ENCODE measurements around the gene HOXB7.
A peak's percentile ranks its signal among the peaks of the same experiment; 100 is the strongest.

HOXB7 gene

DNA sequence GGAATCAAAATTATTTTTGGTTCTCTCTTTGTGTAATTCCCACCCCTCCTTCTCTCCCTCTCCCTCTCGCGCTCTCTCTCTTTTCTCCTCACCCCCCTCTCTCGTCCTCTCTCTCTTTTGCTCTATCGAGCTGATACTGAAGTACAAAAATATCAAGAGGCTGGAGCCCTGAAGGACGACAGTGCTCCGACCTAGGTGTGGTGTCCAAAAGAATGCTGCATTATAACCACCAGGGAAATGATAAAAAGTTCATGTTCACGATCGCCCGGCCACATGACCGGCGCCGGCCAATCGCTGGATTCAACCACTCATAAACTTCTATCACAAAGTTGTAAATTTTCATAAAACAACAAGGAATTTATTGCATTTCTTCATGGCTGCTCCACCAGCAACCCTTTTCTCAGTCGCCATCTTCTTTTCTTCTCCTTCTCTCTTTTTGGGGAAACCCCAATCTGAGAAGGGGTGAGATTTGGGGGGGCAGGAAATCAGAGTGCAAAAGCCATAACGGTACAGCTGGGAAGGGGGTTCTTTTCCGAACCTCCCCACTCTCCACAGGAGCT lies 6.0 kb downstream of the HOXB7 start, which contains the start of gene HOXB6:
Gene HOXB6, minus strand, starts transcription at position 217 of the 560 bp plus-strand sequence. CDS start 6,836 bp downstream, outside the sequence.
- in situ Hi-C loops (cut with MboI; ENCODE audit: low sequenced_read_pairs), result no loop called here
- H3K27me3 ChIP-seq (ENCODE audit: low read depth), result peaks cover 31% of the 10 kb centered on the region
- H3K9me3 ChIP-seq, result no peaks in the 10 kb centered on the region
- no peaks in the 10 kb centered on the region for H3K36me3 ChIP-seq (replicated peaks)
- no peak for DNase-seq (ENCODE audit: low spot score in 2 of 2)
- H3K4me1 ChIP-seq, result no peaks in the 10 kb centered on the region; the same call in 1 of the 2 replicates
- H3K4me3 ChIP-seq, result no peak within 1 kb of the TSS

DNA sequence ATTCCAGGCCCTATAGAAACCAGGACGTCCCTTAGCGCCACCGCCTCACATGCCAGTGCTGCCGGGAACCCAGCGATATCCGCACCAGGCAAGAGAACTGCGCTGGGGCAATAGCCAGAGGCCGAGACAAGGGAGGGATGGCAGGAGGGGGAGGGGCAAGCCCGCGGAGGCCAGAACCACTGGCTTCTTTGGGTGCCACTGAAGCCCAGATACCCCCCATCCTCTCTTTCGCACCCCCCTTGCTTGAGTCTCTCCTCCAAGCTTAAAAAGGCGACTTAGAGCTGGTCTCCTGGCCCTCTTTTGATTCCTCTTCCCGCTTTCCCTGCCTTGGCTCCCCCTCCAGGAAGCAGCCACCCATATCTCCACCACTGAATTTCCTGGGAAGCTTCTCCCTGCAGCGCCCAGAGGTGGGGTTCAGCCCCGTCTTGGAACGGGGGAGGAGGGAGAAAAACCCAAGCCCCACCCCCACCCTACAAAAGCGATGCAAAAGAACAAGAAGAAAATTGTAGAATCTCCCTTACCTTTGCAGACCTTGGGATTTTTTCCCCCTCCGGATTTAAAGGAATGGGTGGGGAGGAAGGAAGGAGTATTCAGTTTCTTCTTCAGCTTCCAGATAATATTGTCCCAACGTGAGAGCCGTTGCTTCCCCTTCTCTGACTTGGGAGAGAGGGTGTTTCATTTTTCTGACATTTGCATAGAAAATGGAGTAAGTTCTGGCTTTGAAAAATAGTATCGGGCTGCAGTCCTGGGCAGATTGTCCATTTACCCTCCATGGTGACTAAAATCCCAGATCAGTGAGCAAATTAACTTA lies 6.7 kb downstream of the HOXB7 start:
- peaks cover 38% of the 10 kb centered on the region for H3K27me3 ChIP-seq (ENCODE audit: low read depth)
- no peak for DNase-seq (ENCODE audit: low spot score in 2 of 2)

DNA sequence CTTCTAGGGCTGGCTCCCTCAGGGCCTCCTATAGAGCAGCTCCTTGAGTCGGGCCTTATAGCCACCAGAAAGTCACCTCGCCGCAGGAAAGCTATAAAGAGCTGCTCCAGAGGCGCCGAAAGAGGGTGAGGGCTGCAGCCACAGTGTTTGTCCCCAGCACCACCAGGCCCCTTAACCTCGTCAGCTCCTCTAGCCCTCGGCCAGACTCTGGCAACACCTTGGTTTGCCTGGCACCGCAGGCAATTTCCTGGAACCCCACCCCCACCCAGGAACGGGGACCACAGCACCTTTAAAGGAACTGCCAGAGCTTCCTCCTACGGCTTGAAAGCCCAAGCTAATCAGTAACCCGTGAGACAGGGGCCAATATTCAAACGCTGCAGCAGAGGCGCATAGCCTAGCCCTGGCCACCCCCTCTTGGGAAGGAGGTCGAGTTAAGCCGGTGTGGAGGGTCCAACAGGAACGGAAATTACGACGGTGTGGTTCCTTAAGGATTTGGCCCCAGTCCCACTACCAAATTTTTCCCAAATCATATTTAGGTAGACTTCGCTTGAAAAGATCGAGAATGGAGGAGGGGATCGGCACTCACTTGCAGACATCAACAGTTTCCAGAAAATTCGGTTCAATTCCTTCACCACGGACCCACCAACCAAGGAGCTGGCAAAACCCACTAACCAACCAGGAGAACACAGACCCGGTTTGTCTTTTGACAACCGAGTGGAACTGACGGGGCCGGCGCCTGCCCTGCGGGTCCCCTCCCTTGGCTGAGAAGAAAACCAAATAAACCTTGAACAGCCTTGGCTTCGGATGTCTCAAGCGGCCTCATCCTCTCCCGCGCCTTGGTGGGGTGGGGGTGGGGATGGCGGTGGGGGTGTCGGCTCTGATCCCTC lies 9.0 kb downstream of the HOXB7 start:
- in situ Hi-C loops (cut with MboI; ENCODE audit: low sequenced_read_pairs), result no loop called here
- Histone ChIP-seq H3K36me3 (replicated peaks) (no peaks in the 10 kb centered on the region), H3K4me1 (peaks cover 4% of the 10 kb centered on the region), H3K27me3 (ENCODE audit: low read depth) (peaks cover 57% of the 10 kb centered on the region), H3K9me3 (no peaks in the 10 kb centered on the region), H3K4me3 (no peak overlapping the region)
- no peak for DNase-seq (ENCODE audit: low spot score in 2 of 2)

More for the DNA sequence above, 6.7 kb downstream of the HOXB7 start:
- no peaks in the 10 kb centered on the region for H3K36me3 ChIP-seq (replicated peaks)
- H3K4me1 ChIP-seq, result no peaks in the 10 kb centered on the region; the same call in 1 of the 2 replicates
- no peaks in the 10 kb centered on the region for H3K9me3 ChIP-seq
- H3K4me3 ChIP-seq, result no peak overlapping the region
- in situ Hi-C loops (cut with MboI; ENCODE audit: low sequenced_read_pairs), result no loop called here

DNA sequence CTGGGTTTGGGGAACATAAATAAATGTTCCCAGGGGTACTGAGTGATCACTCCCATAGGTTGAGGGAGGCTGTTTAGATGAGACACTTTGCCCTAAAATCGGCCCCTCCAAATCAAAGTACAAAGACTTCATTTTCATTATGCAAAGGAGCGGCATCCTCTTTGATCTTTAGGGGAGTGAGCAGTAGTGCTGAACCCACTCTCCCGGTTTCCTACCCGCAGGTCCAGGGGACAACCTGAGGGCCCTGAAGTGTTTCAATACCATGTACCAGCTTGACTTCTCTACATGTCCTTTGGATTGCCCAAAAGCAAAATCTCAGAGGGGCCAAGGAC lies 9.6 kb downstream of the HOXB7 start:
- peaks cover 4% of the 10 kb centered on the region for H3K4me1 ChIP-seq
- no peak overlapping the region for H3K4me3 ChIP-seq
- H3K36me3 ChIP-seq (replicated peaks), result no peaks in the 10 kb centered on the region
- DNase-seq (ENCODE audit: low spot score in 2 of 2), result no peak
- no peaks in the 10 kb centered on the region for H3K9me3 ChIP-seq
- in situ Hi-C loops (cut with MboI; ENCODE audit: low sequenced_read_pairs), result no loop called here
- H3K27me3 ChIP-seq (ENCODE audit: low read depth), result peaks cover 57% of the 10 kb centered on the region

DNA sequence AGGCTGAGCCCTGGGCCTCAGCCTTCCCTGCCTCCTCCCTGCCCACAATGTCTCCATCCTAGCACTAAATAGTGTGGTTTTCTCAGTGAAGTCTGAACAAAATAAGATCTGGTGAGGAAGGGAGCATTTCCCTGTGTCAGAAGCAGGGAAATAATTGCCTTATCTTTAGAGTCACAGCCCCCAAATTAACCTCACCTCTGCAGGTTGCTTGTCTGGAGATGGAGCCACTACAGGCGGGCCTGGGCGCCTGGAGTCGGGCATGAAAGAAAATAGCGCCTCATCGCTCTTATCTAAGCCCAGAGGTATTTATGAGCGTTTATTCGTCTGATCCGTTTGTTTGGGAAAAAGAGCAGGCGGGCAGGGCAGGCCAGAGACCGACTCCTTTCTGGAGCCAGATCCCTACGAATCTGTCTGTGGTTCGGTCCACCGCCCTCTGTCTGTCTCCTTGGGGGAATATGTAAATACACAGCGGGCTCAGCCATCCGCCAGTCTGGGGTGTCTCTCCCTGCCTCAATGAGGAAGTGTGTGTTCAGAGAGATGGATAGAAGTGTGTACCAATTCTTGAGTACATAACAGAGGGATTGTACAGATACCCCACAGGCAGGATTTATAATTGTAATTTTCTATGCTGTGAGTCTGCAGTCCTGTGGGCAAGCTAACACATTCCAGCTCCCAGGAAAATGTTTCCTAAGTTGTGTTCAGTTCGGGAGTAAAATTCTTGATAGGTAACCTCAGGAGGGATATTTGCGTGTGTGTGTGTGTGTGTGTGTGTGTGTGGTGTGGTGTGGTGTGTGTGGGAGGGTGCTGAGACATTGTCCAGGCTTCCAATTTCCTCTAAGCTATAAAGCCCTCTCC lies 10.3 kb downstream of the HOXB7 start:
- Histone ChIP-seq H3K4me1 (peaks cover 4% of the 10 kb centered on the region), H3K36me3 (replicated peaks) (no peaks in the 10 kb centered on the region), H3K4me3 (no peak overlapping the region), H3K9me3 (no peaks in the 10 kb centered on the region), H3K27me3 (ENCODE audit: low read depth) (peaks cover 57% of the 10 kb centered on the region)
- in situ Hi-C loops (cut with MboI; ENCODE audit: low sequenced_read_pairs), result no loop called here
- no peak for DNase-seq (ENCODE audit: low spot score in 2 of 2)

DNA sequence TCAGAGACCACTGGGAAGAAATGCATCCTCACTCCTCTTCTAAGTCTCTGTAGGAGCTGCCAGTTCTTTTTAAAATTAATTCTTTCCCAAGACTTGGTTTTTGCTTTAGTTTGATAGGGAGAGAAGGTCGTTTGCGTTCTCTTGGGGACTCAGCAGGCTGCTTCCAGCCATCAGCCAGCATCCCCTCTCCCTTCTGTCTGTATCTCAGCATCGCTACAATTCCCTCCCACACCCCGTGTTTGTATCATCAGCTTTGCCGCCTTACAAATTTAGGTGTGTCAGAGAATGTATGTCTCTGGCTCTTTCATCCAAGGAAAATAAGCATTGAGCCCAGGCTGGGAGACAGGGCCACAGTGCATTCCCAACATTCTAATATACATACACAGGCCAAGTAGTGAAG lies 11.5 kb downstream of the HOXB7 start:
- no peak for DNase-seq (ENCODE audit: low spot score in 2 of 2)
- H3K4me1 ChIP-seq, result peaks cover 4% of the 10 kb centered on the region
- no peaks in the 10 kb centered on the region for H3K36me3 ChIP-seq (replicated peaks)
- in situ Hi-C loops (cut with MboI; ENCODE audit: low sequenced_read_pairs), result no loop called here
- H3K4me3 ChIP-seq, result no peak overlapping the region
- H3K9me3 ChIP-seq, result no peaks in the 10 kb centered on the region
- H3K27me3 ChIP-seq (ENCODE audit: low read depth), result peaks cover 48% of the 10 kb centered on the region

DNA sequence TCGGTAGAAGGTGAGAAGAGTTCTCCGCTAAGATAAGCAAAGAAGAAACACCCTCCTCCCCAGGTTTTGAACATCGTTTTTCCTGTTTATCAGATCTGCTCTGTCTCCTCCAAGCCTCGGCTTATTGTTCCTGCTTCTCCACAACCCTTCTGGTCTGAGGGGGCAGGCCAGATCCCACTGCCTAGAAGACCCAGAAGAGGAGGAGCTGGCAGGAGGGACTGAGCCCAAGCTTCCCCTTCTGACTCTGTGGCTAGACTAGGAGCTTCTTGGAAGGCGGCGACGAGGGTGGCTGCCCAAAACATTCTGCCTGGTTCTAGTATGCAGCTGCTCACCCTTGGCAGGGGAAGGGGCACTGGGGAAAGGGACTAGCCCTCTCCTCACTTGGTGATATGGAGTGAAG lies 12.1 kb downstream of the HOXB7 start:
- Histone ChIP-seq H3K27me3 (ENCODE audit: low read depth) (peaks cover 43% of the 10 kb centered on the region), H3K36me3 (replicated peaks) (no peaks in the 10 kb centered on the region), H3K4me1 (peaks cover 4% of the 10 kb centered on the region), H3K4me3 (no peak overlapping the region), H3K9me3 (no peaks in the 10 kb centered on the region)
- DNase-seq (ENCODE audit: low spot score in 2 of 2), result no peak
- in situ Hi-C loops (cut with MboI; ENCODE audit: low sequenced_read_pairs), result no loop called here

DNA sequence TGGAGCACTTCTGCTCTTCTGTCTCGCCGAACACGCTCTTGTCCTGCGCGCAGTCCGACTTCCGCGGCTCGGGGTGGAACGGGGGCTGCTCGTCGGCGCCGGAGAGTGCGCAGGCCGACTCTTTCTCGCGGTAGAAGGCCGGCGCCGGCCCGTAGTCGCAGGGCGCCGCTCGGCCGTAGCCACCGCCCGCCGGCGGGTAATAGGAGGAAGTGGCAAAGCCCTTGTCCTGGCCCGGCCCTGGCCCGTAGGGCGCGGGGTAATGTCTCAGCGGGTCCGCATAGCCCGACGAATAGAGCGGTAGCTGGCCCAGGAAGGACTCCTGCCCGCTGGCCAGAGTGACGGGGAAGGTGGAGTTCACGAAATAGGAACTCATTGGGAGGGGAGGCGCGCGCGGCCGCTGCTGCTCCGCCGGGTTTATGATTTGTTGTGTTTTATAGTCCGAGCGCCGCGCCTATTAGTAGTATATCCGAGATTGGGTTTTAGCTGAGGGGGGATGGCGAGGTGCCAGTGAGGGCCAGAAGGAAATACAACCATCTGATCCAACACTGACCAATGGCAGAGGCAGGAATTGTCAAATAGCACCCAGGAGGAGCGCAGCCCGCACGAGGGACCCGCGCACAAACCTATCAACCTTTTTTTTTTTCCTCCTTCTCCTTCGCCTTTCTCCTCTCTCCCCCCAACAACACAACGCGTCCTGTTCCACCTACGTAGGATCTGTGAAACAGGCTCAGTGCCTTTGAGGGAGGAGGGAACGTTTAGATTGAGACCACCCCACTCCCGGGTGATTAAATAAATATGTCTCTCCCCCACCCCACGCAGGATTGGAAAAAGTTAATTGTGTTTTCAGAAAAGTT lies 12.8 kb downstream of the HOXB7 start:
- peak in 1 of 2 experiments; percentile 62 for DNase-seq (ENCODE audit: low spot score in 2 of 2)
- Histone ChIP-seq H3K4me1 (peaks cover 10% of the 10 kb centered on the region), H3K4me3 (peak overlapping the region; percentile 39), H3K36me3 (replicated peaks) (no peaks in the 10 kb centered on the region), H3K9me3 (no peaks in the 10 kb centered on the region), H3K27me3 (ENCODE audit: low read depth) (peaks cover 43% of the 10 kb centered on the region)
- in situ Hi-C loops (cut with MboI; ENCODE audit: low sequenced_read_pairs), result no loop called here

DNA sequence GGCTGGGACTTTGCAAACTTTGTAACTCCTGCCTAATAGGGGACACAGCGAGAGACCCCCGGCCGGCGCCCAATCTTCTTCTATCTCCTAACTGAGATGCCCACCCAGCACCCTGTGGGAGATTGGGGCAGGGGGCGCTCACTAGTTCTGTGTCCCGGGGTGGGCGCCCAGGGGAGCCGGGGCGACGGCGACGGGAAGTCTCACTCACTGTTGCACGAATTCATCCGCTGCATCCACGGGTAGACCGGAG lies 13.4 kb downstream of the HOXB7 start:
- H3K4me1 ChIP-seq, result peaks cover 11% of the 10 kb centered on the region
- in situ Hi-C loops (cut with MboI; ENCODE audit: low sequenced_read_pairs), result no loop called here
- H3K9me3 ChIP-seq, result no peaks in the 10 kb centered on the region
- peaks cover 42% of the 10 kb centered on the region for H3K27me3 ChIP-seq (ENCODE audit: low read depth)
- H3K36me3 ChIP-seq (replicated peaks), result no peaks in the 10 kb centered on the region
- H3K4me3 ChIP-seq, result peak overlapping the region; percentile 39
- DNase-seq (ENCODE audit: low spot score in 2 of 2), result no peak

DNA sequence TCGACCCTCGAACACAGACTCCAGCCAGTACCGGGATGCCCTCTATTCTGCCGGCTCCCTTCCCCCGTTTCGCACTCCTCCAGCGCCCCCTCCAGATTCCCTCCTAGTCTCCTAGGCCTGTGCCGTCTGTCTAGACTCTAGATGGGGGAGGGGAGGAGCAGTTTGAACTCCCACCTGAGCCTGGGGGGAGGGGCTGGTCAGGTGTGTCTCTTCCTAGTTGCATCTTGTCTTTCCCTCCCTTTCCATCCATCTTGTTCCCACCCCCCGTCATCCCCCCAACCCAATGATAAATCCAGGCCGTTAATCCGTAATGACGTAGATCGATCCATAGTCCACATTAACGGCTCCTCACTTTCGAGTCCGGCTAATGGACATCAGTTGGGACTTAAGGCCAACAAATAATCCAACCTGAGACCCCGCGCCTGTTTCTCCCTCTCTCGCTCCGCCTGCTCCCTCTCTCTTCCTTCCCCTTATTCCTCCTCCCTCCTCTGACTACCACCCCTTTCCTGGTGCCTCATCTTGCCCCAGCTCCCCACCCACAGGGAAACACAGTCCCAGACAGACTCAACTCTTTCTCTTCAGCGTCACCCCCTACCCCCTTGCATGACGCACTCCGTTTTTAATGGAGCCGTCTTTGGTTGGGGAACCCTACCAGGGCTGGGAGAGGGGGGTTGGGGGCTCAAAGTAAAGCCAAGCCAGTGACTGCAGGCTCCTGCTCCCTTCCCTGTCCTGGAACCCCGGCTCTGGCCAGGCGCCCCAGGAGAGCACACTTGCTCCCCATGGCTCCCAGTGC lies 13.9 kb downstream of the HOXB7 start:
- in situ Hi-C loops (cut with MboI; ENCODE audit: low sequenced_read_pairs), result no loop called here
- H3K4me3 ChIP-seq, result peak overlapping the region; percentile 39
- peaks cover 11% of the 10 kb centered on the region for H3K4me1 ChIP-seq
- H3K9me3 ChIP-seq, result no peaks in the 10 kb centered on the region
- no peak for DNase-seq (ENCODE audit: low spot score in 2 of 2)
- H3K36me3 ChIP-seq (replicated peaks), result no peaks in the 10 kb centered on the region
- H3K27me3 ChIP-seq (ENCODE audit: low read depth), result peaks cover 37% of the 10 kb centered on the region

DNA sequence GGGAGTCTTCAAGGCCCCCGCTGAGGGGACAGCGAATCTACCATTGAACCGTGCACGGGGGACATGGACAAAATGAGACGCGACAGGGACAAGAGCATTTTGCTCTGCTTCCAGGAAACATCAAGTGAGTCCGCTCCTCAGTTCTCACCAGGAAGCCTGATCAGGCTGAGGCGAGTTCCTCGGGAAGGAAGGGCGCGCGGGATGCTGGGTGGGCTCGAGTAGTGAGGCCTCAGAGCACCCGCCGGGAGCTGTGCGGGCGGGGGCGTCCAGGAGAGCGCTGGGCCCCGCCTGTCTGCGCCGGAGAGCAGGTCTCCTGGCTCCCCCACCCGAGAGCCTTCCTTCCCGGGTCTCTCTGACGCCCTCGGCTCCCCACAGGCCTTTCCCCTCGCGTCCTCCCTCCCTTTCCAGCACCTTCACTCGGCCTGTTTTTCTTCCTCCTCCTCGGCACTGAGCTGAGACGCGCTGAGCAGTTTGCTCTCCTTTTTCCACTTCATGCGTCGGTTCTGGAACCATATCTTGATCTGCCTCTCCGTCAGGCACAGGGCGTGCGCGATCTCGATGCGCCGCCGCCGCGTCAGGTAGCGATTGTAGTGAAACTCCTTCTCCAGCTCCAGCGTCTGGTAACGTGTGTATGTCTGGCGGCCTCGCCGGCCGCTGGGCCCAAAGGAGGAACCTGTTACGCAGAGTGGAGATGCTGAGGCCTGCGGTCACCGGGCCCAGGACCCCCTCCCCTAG lies 14.7 kb downstream of the HOXB7 start:
- Histone ChIP-seq H3K27me3 (ENCODE audit: low read depth) (peaks cover 30% of the 10 kb centered on the region), H3K36me3 (replicated peaks) (no peaks in the 10 kb centered on the region), H3K4me1 (peaks cover 11% of the 10 kb centered on the region), H3K4me3 (no peak overlapping the region), H3K9me3 (no peaks in the 10 kb centered on the region)
- no peak for DNase-seq (ENCODE audit: low spot score in 2 of 2)
- in situ Hi-C loops (cut with MboI; ENCODE audit: low sequenced_read_pairs), result no loop called here

Data from HAP-1 (cell line).